ENCODE measurements around the gene MIDN.

Gene MIDN

DNA sequence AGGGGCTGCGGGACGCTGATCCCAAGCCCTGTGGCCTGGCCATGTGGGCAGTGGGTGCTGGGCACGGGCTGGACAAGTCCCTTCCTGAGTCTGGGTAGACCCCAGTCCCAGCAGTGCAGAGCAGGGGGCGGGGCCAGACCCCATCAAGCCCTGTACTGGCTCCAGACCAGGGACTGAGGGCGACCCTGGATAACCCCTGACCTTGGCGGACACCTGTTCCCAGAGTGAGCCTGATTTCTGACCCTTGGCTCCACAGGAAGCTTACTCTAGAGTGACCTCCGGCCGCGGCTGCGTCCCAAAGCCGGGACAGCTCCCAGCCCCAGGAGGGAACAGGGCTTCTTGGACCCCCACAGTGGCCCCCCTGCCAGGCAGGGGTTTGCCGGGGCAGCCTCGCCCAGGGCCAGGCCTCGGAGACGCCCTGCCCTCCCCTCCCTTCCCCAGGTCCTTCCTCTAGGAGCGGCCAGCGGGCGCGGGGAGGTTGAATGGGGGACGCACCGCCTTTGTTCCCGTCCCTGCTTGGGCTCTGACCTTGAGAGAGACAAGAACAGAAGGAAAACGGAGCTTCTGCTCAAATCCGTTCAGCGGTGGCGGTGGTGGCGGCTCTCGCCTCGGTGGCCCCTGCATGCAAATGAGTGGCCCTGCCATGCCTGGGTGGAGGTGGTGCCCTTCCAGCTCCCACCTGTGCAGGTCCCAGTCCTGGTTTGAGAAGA lies 35.0 kb downstream of the MIDN start:
- TF ChIP-seq ZFX (IDR thresholded peaks at IDR 0.05): no peak
- TF ChIP-seq, protein P1, sequence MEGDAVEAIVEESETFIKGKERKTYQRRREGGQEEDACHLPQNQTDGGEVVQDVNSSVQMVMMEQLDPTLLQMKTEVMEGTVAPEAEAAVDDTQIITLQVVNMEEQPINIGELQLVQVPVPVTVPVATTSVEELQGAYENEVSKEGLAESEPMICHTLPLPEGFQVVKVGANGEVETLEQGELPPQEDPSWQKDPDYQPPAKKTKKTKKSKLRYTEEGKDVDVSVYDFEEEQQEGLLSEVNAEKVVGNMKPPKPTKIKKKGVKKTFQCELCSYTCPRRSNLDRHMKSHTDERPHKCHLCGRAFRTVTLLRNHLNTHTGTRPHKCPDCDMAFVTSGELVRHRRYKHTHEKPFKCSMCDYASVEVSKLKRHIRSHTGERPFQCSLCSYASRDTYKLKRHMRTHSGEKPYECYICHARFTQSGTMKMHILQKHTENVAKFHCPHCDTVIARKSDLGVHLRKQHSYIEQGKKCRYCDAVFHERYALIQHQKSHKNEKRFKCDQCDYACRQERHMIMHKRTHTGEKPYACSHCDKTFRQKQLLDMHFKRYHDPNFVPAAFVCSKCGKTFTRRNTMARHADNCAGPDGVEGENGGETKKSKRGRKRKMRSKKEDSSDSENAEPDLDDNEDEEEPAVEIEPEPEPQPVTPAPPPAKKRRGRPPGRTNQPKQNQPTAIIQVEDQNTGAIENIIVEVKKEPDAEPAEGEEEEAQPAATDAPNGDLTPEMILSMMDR (conservative IDR thresholded peaks at IDR 0.05): no peak
- peak overlapping the region; percentile 83 for H3K27ac ChIP-seq

DNA sequence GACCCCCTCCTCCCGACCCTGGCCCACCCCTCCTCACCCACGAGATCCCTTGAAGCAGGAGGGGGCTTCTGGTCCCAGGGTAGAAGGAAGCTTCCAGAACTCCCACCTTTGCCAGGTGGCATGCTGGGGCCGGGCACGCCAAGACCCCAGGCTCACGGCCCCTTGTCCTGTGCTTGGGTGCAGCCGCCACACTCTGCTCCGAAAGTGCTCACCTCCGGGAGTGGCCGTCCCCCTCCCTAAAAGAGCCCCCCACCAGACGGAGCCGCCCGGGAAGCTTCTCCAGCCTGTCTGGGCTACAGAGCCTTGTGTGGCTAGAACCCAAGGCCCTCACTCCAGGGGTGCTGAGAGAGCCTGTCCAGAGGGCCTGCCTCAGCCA lies 35.5 kb downstream of the MIDN start:
- no peak for TF ChIP-seq ZFX (IDR thresholded peaks at IDR 0.05)
- TF ChIP-seq, protein P1 (conservative IDR thresholded peaks at IDR 0.05): no peak
- peak overlapping the region; percentile 83 for H3K27ac ChIP-seq

DNA sequence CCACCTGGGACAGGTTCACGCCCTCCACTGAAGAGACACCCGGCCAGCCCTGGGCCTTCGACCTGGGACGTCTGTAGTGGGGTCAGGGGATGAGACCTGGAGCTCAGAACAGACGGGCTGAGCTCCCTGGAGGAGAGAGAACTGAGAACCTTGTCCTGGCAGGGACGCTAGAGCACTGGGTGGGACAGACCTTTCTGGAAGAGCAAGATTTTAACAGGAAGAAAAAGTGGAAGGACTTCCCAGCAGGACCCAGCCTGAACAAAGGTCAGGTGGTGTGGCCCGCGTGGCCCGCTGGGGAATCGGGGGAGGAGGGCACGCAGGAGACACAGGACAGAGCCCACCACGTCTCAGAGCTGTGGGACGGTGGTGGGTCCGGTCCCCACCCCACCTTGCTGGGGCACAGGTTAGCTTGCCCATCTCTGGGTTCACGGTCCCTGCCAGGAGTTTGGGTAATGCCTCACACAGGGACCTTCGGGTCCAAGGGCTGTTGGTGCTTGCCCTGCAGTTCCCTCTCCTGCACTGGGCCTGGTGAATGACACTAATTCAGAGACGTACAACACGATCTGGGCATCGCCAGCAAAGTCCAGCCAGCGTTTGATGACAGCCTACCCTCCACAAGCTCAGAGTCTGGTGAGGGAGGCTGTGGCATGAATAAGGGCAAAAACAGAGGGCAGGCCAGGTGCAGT lies 36.1 kb downstream of the MIDN start:
- 0 out of 2 replicates have a peak, but pooled peaks have one; percentile 7 for TF ChIP-seq ZFX (IDR thresholded peaks at IDR 0.05)
- TF ChIP-seq, protein P1 (conservative IDR thresholded peaks at IDR 0.05): no peak
- H3K27ac ChIP-seq: peak overlapping the region; percentile 83

DNA sequence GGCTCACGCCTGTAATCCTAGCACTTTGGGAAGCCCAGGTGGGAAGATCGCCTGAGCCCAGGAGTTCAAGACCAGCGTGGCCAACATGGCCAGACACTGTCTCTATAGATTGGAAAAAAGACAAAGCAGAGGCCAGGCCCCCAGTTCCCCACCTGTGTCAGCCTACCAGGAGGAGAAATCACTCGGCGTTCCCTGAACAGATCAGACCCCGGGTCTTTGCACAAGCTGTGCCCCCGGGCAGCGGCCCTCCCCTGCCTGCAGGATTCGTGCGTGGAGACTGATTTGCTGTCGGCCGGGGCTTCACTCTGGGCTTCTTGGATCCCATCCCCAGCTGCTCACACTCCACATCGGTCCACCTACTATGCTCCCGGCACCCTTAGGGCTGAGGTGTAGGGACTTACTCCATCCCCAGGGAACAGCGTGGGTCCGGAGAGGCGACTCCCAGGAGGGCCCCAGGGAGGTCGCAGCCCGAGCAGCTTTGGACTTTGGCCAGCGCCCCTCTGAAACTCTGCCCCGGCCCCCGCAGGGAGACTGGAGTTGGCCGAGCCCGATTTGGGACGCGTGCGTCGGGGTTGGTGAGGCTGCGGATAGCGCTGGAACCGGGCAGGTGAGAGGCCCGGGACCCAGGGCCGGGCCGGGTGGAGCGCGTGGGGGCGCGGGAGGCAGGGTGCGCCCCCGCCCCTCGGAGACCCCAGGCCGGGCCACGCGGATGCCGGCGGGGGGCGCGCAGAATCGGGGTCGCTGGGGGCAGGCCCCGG lies 36.8 kb downstream of the MIDN start:
- no peak for TF ChIP-seq ZFX (IDR thresholded peaks at IDR 0.05)
- TF ChIP-seq, protein P1 (conservative IDR thresholded peaks at IDR 0.05): no peak

DNA sequence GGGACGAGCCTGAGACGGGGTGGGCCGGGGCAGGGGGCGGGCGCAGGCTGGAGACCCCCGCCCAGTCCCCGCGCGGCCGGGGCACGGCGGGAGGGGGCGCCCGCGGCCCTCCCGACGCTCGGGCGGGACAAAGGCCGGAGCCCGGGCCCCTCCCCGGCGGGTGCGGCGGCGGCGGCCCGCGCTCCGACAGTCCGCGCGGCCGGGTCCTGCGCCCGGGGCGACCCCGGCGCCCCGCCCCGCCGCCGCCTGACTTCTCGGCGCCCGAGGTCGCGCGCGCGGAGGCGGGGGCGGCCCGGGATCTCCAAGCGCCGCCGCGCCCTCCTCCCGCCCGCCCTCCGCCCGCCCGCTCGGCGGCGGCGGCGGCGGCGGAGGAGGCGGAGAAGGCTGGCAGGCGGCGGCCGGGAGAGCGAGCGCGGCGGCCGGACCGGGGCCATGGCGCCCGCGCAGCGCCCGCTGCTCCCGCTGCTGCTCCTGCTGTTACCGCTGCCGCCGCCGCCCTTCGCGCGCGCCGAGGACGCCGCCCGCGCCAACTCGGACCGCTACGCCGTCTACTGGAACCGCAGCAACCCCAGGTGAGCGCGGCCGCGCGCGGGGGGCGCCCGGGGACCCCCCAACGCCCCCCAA lies 37.5 kb downstream of the MIDN start, which contains the start of gene EFNA2:
EFNA2 (plus strand) TSS at position 137 of the 624 bp plus-strand sequence; CDS start at position 433, 296 bp downstream.
- H3K27ac ChIP-seq: peak within 1 kb of the TSS; percentile 83
- TF ChIP-seq, protein P1 (conservative IDR thresholded peaks at IDR 0.05): peak; percentile 55
- TF ChIP-seq ZFX (IDR thresholded peaks at IDR 0.05): no peak

More for the DNA sequence above, 36.8 kb downstream of the MIDN start:
- peak overlapping the region; percentile 83 for H3K27ac ChIP-seq

DNA sequence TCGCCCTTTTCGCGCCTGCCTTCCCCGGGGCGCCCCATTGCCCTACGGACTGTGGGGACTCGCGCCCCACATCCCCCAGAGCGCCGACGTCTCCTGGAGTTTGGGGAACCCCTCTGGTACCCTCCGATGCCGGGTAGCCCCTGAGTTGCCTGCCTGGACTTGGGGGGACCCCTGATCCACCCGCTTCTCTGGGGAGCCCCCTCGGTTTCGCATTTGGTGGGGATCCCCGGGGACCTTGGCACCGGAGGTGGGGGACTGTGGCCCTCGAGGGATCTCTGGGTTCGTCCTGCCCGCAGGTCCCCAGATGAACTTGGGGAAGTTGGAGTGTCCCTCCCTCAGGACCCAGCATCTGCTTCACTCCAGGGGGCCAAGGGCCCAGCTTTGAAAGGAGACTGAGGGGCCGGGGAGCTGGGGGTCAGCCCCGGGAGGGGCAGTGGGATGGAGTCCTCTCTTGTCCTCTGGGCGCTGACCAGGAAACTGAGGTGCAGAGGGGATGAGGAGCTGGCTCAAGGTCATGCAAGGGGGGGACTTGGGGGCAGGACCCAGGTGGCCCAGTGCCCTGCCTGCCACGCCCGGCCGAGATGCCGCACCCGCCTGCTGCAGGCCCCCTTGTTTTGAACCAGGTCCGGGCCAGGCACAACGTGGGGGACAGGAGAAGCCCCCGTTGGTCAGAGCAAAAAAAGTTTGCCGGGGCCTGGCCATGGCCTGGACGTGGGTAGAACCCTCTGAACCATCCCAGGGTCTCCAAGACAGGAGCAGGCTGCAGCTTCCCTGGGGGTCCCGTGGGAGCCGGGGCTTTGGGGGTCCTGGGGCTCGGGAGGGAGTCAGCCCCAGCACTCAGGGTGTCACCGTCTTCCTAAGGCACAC lies 38.3 kb downstream of the MIDN start:
- H3K27ac ChIP-seq: peak overlapping the region; percentile 83
- no peak for TF ChIP-seq ZFX (IDR thresholded peaks at IDR 0.05)
- TF ChIP-seq, protein P1 (conservative IDR thresholded peaks at IDR 0.05): no peak
